Stimulated activated CD8-positive, alpha-beta memory T cell treated with anti-CD3 and anti-CD28 coated beads, Interleukin-7, amount 100 ng/mL, for 48 hours (primary cell): Measurements from ENCODE around the gene FBXO48.
"Not testable (repeated sequence)": the region's sequence is repeated elsewhere in the genome, so short reads cannot be mapped to it uniquely, and the experiment has no call there.

ENCODE experiments used
- DNase-seq, 2 donors: peaks; one replicate each; pipeline ENCODE4 v3.0.0-alpha.2; 2020; ENCODE audit warnings: low read depth in 1 of 2; ENCODE audit errors: extremely low read depth in 1 of 2

FBXO48 gene

GRCh38 chr2:68467077-68467960, at the start of gene FBXO48, which contains the start of gene APLF:
TSS of gene FBXO48 (minus strand) at chr2:68467294. CDS start at chr2:68465145, 2,149 bp downstream.
TSS of gene APLF (plus strand) at chr2:68467585. CDS start at chr2:68467732, 147 bp downstream.
- DNase-seq, result peak; percentile 93 to 96

GRCh38 chr2:68516051-68516955, 49.2 kb upstream of the FBXO48 start:
- DNase-seq, result no peak

- no peak for DNase-seq
Measured at GRCh38 chr2:68514316-68514929, 47.3 kb upstream of the FBXO48 start.

- no peak for DNase-seq
Measured at GRCh38 chr2:68512966-68513365, 45.9 kb upstream of the FBXO48 start.

GRCh38 chr2:68512326-68512725, 45.2 kb upstream of the FBXO48 start:
- no peak for DNase-seq

GRCh38 chr2:68506170-68506569, 39.1 kb upstream of the FBXO48 start:
- no peak for DNase-seq

- DNase-seq, result no peak
Measured at GRCh38 chr2:68505603-68506159, 38.6 kb upstream of the FBXO48 start.

- no peak for DNase-seq
Measured at GRCh38 chr2:68501768-68502167, 34.7 kb upstream of the FBXO48 start.

- DNase-seq, result no peak
Measured at GRCh38 chr2:68500649-68501048, 33.6 kb upstream of the FBXO48 start.

- DNase-seq, result no peak
Measured at GRCh38 chr2:68499133-68499532, 32.0 kb upstream of the FBXO48 start.

GRCh38 chr2:68491582-68491981, 24.5 kb upstream of the FBXO48 start:
- no peak for DNase-seq

- DNase-seq, result no peak
Measured at GRCh38 chr2:68489282-68489681, 22.2 kb upstream of the FBXO48 start.

GRCh38 chr2:68488605-68489004, 21.5 kb upstream of the FBXO48 start:
- not testable (repeated sequence) for DNase-seq

GRCh38 chr2:68487773-68488355, 20.8 kb upstream of the FBXO48 start:
- DNase-seq, result no peak

GRCh38 chr2:68483011-68483410, 15.9 kb upstream of the FBXO48 start:
- DNase-seq, result no peak

- no peak for DNase-seq
Measured at GRCh38 chr2:68482296-68482820, 15.3 kb upstream of the FBXO48 start.

- DNase-seq, result no peak
Measured at GRCh38 chr2:68478688-68479087, 11.6 kb upstream of the FBXO48 start.

- DNase-seq, result no peak
Measured at GRCh38 chr2:68476454-68476853, 9.4 kb upstream of the FBXO48 start.

- no peak for DNase-seq
Measured at GRCh38 chr2:68475576-68475975, 8.5 kb upstream of the FBXO48 start.

- DNase-seq, result no peak
Measured at GRCh38 chr2:68475110-68475509, 8.0 kb upstream of the FBXO48 start.
